AG08395 (cell line): Measurements from ENCODE around the gene ZNF593OS.

ENCODE experiments used
- DNase-seq: peaks from one replicate; pipeline ENCODE4 v3.0.0; 2012; ENCODE audit warnings: mixed read lengths, low spot score

The ZNF593OS gene

DNA sequence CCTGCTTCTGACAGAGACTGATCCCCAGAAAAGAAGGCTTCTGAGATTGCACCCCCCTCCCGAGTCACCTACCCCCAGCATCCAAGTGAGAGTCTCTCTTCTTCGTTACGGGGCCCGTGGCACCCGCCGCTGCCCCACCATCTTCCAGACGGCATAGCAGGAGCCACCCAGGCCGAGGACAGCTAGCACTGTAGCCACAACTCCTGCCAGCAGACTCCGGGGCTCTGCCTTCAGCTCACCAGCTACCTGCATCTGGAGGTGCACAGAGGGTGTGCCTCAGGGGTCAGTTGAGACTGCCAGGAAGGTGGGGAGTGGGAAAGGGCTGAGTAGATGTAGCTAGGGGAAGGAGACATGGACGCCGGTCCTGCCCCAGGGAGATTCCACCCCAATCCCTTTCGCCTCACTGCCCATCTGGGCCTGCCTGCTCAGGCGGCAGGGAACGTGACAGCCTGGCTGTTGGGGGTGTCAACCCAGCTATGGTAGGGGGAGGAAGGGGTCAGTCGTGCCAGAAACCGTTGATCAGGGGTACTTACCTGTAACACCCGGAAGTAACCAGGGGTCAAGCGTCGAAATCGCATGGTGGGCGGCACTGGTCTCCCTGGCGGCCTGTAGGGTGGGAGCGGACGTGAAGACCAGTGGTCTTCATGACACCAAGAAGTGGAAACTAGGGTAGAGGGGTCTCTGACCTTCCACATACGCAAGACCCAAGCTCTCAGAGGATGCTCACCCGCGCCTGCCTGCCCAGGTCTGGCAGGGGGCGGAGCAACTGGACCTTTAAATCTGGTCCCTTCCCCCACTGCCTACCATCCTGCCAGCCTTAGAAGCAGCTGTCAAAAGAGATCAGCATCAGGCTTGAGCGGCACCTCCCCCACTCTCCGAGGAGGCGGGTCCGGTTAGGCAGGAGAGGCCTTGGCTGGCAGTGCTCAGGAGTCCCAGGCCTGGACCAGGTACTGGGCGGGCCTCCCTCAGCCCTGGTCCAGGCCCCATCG is at the start of gene ZNF593OS:
ZNF593OS (minus strand) TSS at position 749 of the 989 bp plus-strand sequence; CDS start at position 578, 171 bp downstream.
- DNase-seq = no peak

DNA sequence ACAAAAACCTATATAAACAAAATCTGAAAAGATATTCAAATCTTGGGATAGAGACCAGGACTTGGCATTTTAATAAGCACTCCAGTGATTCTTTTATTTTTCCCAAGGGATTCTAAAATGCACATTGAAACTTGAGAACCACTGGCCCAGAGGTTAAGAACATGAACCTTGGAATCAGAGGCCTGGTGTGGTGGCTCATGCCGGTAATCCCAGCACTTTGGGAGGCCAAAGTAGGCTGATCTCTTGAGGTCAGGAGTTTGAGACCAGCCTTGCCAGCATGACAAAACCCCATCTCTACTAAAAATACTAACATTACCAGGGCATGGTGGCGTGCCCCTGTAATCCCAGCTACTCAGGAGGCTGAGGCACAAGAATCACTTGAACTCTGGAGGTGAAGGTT is 49.5 kb upstream of the ZNF593OS start:
- no peak for DNase-seq

GRCh38 chr1:26220199-26220912 is 48.7 kb upstream of the ZNF593OS start:
- DNase-seq = no peak

DNA sequence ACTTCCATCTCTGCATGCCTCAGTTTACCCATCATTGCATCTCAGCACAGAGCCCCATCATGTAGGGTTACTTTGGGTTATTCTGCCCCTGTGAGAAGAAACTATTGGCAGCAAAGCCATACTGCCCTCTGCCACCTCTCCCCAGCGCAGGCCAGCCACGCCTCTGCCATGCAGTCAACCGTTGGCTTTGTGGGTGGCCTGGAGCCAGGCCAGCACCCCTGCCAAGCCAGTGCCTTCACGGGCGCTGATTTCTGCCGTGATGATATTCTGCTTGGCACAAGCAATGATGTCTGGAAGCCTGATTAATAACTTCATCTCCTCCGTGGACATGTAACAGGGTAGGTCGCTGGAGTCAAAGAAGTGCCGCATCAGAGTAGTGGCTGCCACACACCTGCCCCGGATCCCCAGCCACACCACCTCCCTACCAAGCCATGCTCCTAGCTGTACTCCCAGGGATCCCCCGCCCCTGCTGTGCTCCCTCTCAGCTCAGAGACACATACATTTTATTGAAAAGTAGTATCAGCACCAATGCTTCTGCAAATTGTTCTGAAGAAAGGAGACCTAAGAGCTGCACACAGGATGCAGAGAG is 47.4 kb upstream of the ZNF593OS start:
- DNase-seq = no peak

DNA sequence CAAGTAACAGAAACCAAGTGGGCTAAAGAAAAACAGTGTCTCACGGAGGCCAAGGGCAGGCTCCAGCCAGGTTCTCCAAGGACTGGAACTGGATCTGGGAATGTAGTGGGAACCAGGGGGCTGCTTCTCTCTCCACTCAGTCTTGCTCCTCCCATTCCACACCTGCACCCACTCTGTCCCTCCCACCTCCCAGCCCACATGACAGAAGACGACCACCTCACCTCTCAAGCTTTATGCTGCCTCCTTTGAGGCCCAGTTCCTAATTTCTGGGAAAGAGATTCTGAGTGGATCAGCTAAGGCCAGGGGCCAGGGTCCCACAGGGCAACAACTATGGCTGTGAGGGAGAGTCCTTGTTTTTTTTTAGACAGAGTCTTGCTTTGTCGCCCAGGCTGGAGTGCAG is 43.6 kb upstream of the ZNF593OS start:
- DNase-seq = no peak

GRCh38 chr1:26213335-26213905 is 41.8 kb upstream of the ZNF593OS start:
- DNase-seq = no peak

DNA sequence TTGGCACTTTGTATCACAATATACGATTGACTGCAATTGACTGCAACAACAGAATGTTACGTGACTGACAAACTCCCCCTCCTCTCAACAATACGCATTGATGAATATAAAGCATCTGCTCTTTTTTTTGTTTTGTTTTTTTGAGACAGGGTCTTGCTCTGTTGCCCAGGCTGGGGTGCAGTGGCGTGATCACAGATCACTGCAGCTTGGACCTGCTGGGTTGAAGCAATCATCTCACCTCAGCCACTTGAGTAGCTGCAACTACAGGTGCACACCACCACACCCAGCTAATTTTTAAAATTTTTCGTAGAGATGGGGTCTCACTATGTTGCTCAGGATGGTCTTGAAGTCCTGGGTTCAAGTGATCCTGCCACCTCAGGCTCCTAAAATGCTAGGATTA is 41.1 kb upstream of the ZNF593OS start:
- no peak for DNase-seq

DNA sequence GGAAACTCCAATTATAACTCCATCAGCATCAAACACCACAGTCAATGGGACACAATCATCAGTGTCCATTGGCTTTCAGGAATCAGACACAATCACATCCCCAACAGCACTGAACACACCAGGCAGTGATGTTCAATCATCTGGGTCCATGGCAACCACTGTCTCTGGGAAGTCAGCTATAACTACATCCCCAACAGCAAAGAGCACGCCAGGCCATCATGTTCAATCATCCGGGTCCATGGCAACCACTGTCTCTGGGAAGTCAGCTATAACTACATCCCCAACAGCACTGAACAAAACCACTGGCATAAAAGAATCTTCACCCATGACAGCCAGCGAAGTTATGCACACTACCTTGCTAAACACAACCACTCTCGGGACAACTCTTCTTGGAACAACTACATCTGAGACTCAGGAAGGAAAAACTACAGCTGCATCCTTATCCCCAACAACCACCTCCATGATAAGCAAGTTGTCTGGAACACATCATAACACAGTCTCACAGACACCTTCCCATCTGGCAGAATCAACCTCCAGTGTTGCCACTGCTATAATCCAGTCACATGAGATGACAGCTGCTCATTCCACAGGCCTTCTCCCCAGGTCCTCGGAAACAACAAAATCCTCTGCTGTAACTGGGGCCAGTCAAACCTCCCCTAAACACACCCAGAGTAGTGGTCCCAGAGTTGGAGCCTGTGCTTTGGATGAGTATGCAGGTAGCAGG is 38.7 kb upstream of the ZNF593OS start:
- DNase-seq = no peak

GRCh38 chr1:26203642-26204318 is 32.1 kb upstream of the ZNF593OS start:
- no peak for DNase-seq

GRCh38 chr1:26200413-26200812 is 28.8 kb upstream of the ZNF593OS start:
- no peak for DNase-seq

GRCh38 chr1:26197813-26198212 is 26.2 kb upstream of the ZNF593OS start:
- DNase-seq = no peak

DNA sequence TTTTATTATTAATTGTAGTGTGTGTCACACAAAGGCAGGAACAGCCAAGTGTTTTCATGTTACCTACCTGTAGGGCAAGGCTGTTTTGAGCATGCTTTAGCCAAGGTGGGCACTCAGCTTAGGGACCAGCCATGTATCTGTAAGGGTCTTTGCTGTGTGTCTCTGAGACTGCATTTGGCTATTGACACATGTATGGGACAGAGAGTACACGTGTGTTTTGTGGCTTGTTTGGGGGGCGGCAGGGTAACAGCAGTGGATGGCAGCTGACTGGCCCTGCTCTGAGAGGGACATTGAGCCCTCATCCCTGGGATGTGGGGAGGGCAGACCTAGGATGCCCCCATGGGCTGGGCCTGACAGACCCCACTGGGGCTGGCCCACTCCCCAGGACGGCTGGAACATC is 25.7 kb upstream of the ZNF593OS start:
- no peak for DNase-seq

DNA sequence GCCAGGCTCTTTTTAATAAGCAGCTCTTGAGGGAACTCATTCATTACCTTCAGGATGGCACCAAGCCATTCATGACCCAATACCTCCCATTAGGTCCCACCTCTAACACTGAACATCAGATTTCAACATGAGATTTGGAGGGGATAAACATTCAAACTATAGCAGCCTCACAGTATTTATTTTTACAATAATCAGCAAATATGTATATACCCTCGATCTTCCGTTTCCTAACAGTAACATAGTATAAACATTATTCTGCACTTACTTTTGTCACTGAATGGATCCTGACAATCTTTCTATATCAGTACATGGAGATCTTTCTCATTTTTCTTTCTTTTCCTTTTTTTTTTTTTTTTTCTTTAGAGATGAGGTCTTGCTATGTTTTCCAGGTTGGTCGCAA is 24.2 kb upstream of the ZNF593OS start:
- no peak for DNase-seq

- no peak for DNase-seq
Measured at GRCh38 chr1:26191739-26192138, 20.1 kb upstream of the ZNF593OS start.

DNA sequence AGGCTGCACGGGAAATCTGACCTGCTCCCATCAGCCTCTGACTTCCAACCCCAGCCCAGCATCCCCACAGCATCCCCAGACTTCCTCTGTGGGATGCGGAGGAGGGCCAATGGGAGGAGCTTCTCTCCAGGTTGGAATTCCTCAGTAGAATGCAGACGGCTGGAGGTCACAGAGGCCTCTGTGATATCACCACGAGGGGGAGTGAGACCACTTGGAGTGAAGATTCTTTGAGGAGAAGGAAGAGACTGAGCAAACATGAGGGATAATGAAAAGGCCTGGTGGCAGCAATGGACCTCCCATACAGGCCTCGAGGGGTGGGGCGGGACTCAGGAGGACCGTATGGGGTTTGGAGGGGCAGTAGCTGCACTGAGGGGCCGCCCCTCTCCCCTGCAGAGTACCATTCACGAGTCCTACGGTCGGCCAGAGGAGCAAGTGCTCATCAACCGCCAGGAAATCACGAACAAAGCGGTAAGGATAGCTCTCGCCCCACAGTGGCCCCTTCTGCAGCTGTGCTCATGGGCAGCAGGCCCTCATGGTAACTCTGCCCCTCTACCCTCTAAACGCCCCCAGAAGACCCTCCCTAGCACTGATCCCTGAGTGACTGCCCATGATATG is 18.8 kb upstream of the ZNF593OS start, which contains the start of gene CATSPER4:
CATSPER4 (plus strand) TSS at position 230 of the 615 bp plus-strand sequence; CDS start at position 256, 26 bp downstream.
- peak; percentile 35 for DNase-seq

DNA sequence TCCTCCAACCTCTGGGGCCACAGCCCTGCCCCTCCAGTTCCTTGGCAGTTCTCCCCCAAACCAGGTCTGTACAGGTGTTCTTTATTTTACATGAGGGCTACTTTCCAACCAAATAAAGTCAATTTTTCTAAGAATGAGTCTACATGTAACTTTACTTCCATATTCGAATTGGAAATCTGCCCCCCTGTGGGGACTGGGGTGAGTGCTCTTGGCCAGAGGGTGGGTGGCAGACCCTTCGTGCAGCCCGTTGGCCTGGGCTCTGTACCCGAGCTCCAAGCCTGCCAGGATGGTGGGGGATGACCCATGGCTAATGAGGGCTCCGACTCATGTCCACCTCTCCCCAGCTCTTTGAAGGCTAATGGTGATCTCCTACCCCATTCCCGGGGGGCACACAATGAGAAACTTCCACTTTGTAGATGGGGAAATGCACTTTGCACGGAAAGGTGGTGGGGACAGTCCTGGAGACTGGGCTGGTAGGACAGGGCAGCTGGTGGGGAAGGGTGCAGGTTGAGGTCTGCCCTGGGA is 18.2 kb upstream of the ZNF593OS start:
- DNase-seq = no peak

DNA sequence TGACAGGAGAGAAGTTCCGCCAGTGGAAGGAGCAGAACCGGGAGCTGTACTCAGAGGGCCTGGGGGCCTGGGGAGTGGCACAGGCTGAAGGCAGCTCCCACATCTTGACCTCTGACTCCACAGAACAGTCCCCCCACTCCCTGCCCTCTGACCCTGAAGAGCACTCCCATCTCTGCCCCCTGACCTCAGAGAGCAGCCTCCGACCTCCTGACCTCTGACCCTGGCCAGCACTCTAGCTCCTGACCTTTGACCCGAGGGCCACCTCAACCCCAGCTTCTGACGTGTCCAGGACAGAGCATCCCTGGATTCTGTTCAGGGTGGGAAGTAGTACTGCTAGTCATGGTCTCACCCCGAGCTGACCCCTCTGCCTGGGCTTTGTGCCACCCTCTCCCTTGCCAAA is 17.7 kb upstream of the ZNF593OS start:
- DNase-seq = no peak

DNA sequence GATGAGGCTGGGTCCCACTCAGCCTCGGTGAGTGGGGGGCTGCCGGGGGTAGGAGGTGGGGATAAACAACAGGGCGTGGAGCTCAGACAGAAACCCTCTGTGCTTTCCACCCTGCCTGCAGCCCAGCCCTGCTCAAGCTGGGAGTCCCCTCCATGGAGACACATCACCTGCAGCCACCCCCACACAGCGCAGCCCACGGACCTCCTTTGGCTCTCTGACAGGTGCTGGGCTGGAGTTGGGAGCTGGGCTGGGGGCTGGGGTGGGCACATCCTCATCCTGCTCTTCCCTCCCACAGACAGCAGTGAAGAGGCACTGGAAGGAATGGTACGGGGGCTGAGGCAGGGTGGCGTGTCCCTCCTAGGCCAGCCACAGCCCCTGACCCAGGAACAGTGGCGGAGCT is 16.8 kb upstream of the ZNF593OS start:
- DNase-seq = no peak

GRCh38 chr1:26187882-26188281 is 16.2 kb upstream of the ZNF593OS start:
- DNase-seq = no peak

DNA sequence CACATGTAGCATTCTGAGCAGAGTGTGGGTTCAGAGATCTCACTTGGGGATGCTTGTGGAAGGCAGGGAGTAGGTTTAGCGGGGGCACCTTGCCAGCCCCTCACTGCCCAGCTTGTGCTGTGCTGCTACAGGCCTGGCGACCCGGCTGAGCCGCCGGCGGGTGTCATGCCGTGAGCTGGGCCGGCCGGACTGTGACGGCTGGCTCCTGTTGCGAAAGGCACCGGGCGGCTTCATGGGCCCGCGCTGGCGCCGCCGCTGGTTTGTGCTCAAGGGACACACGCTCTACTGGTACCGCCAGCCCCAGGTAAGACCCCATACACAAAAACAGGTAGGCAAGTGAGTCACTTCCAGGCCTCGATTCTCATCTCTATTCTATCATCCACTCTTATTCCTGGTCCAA is 13.3 kb upstream of the ZNF593OS start:
- DNase-seq = no peak
